HepG2 (cell line): Measurements from ENCODE around the gene JADE2. TPM values are rescaled to one million over a fixed set of nuclear protein-coding genes. Genes with fewer than 3 reads are reported as not detected.
A peak's percentile ranks its signal among the peaks of the same experiment; 100 is the strongest.

Experiments used
- ATAC-seq: fragments of 200-7000 bp; cut with Tn5 transposase; 3 replicates; pipeline ENCODE4 v1.9.1; 2020; ENCODE audit warnings: mild to moderate bottlenecking, moderate library complexity
- BruUV-seq: library from RNA; stranded (reverse); fragments of 400-500 nt; replicated peaks from 2 replicates; lab custom pipeline; 2021; lab: Mats Ljungman, UMichigan
- CTCF ChIA-PET: fragments of 300-600 bp; formaldehyde crosslinking; extraction: SDS; loops from one replicate; lab custom pipeline; 2021; ENCODE audit warnings: low total read pairs, inconsistent platforms, low intra/inter-chr PET ratio; lab: Yijun Ruan, JAX
- POLR2A ChIA-PET: fragments of 350-600 bp; sonication (Branson Sonifier 250); formaldehyde crosslinking; loops from one replicate; lab custom pipeline; 2020; ENCODE audit warnings: antibody characterized with exemption, inconsistent platforms; lab: Yijun Ruan, JAX
- DNase-seq: peaks from one replicate; pipeline ENCODE4 v3.0.0-alpha.2; 2015; ENCODE audit warnings: low spot score
- FAIRE-seq: peaks from 3 replicates; lab custom pipeline; 2011; peaks lifted over from hg19 to GRCh38; lab: Jason Lieb, UNC
- H2AFZ ChIP-seq: one replicate; pipeline ENCODE4 v1.6.1; 2011; ENCODE audit warnings: low read length, inconsistent platforms
- H3K27ac ChIP-seq: fragments of 300-600 bp; 3 replicates; pipeline ENCODE4 v1.8.0; 2011; ENCODE audit warnings: mixed run types, mild to moderate bottlenecking, mixed read lengths, low read length, inconsistent platforms; ENCODE audit not compliant: insufficient read depth; ENCODE audit errors: extremely low read length
- H3K27me3 ChIP-seq, 2 experiments: fragments of 200-600 bp in 1 of 2; 2 replicates in 1 of 2; 3 replicates in 1 of 2; pipeline versions ENCODE4 v1.6.0 to v1.8.0; 2011; ENCODE audit warnings: low read length in 2 of 2, mild to moderate bottlenecking in 2 of 2, moderate library complexity in 2 of 2, inconsistent platforms in 1 of 2; ENCODE audit not compliant: insufficient read depth in 2 of 2, control insufficient read depth in 1 of 2
- H3K36me3 ChIP-seq, 2 experiments: fragments of 200-600 bp in 1 of 2; replicated peaks in 1 of 2; 2 replicates in 1 of 2; 3 replicates in 1 of 2; pipeline versions ENCODE4 v1.5.1 to v1.8.0; 2011; ENCODE audit warnings: low read length in 2 of 2, inconsistent platforms in 1 of 2; ENCODE audit not compliant: insufficient read depth in 2 of 2, control insufficient read depth in 1 of 2
- H3K4me1 ChIP-seq: 2 replicates; pipeline ENCODE4 v1.5.1; 2012; ENCODE audit warnings: low read length, inconsistent platforms; ENCODE audit not compliant: insufficient read depth
- H3K4me2 ChIP-seq: 2 replicates; pipeline ENCODE4 v1.6.0; 2011; ENCODE audit warnings: low read depth, low read length, inconsistent platforms
- H3K4me3 ChIP-seq, 3 experiments: fragments of 200-600 bp in 1 of 3; sonication (generic), shearing (Covaris generic) in 1 of 3; replicated peaks in 1 of 3; 2 replicates each; pipeline ENCODE4 v1.5.1; 2011 to 2016; ENCODE audit warnings: low read length in 3 of 3, inconsistent platforms in 2 of 3, low read depth in 2 of 3, mild to moderate bottlenecking in 2 of 3, control low read depth in 1 of 3, mixed read lengths in 1 of 3; ENCODE audit not compliant: insufficient read depth in 1 of 3
- H3K79me2 ChIP-seq: one replicate; pipeline ENCODE4 v1.6.1; 2011; ENCODE audit warnings: low read length, inconsistent platforms; ENCODE audit not compliant: insufficient read depth
- H3K9ac ChIP-seq: 2 replicates; pipeline ENCODE4 v1.6.0; 2011; ENCODE audit warnings: mild to moderate bottlenecking, low read depth, low read length, inconsistent platforms; ENCODE audit not compliant: insufficient read depth
- H3K9me3 ChIP-seq: 2 replicates; pipeline ENCODE4 v1.5.1; 2012; ENCODE audit warnings: mild to moderate bottlenecking, low read length
- H4K20me1 ChIP-seq: 2 replicates; pipeline ENCODE4 v1.6.0; 2011; ENCODE audit warnings: inconsistent platforms, mild to moderate bottlenecking, low read length, moderate library complexity; ENCODE audit not compliant: insufficient read depth
- CSRNP1 ChIP-seq: sonication (generic); formaldehyde crosslinking; IDR thresholded peaks from 2 replicates; pipeline ENCODE4 v1.8.1; 2023; ENCODE audit warnings: mild to moderate bottlenecking, missing genetic modification reagents
- DR1 ChIP-seq: sonication (generic); formaldehyde crosslinking; IDR thresholded peaks from 2 replicates; pipeline ENCODE4 v1.8.0; 2021; ENCODE audit warnings: mild to moderate bottlenecking, missing genetic modification reagents, inconsistent platforms
- GFI1 ChIP-seq: sonication (generic); formaldehyde crosslinking; IDR thresholded peaks from 2 replicates; pipeline ENCODE4 v1.5.0; 2020; ENCODE audit warnings: missing genetic modification reagents, mild to moderate bottlenecking, borderline replicate concordance
- KLF6 ChIP-seq: IDR thresholded peaks from 2 replicates; pipeline ENCODE4 v1.8.0; 2016; ENCODE audit warnings: missing biosample characterization, missing genetic modification reagents
- MIER3 ChIP-seq: IDR thresholded peaks from 2 replicates; pipeline ENCODE4 v1.6.1; 2016; ENCODE audit warnings: missing compliant biosample characterization, borderline replicate concordance
- MLX ChIP-seq: IDR thresholded peaks from 2 replicates; pipeline ENCODE4 v1.6.1; 2016
- NCOA2 ChIP-seq: sonication (generic); formaldehyde crosslinking; IDR thresholded peaks from 2 replicates; pipeline ENCODE4 v1.8.0; 2022; ENCODE audit warnings: inconsistent platforms
- NFYC ChIP-seq: IDR thresholded peaks from 2 replicates; pipeline ENCODE4 v1.6.1; 2016; ENCODE audit warnings: missing genetic modification reagents, missing compliant biosample characterization
- PHF20 ChIP-seq: sonication (generic); formaldehyde crosslinking; IDR thresholded peaks from 2 replicates; pipeline ENCODE4 v1.5.0; 2020; ENCODE audit warnings: mild to moderate bottlenecking, missing genetic modification reagents
- TCF12 ChIP-seq, 2 experiments: fragments of 450-650 bp in 1 of 2; sonication (generic) in 1 of 2; formaldehyde crosslinking in 1 of 2; IDR thresholded peaks; 2 replicates each; pipeline versions ENCODE4 v1.6.1 to v1.8.0; 2017 to 2022; ENCODE audit warnings: antibody characterized with exemption in 1 of 2, mild to moderate bottlenecking in 1 of 2, missing genetic modification reagents in 1 of 2, moderate library complexity in 1 of 2
- TFDP1 ChIP-seq: IDR thresholded peaks from 2 replicates; pipeline ENCODE4 v1.6.1; 2016; ENCODE audit warnings: missing compliant biosample characterization, missing genetic modification reagents, borderline replicate concordance
- TGIF2 ChIP-seq: IDR thresholded peaks from 2 replicates; pipeline ENCODE4 v1.6.1; 2016; ENCODE audit warnings: control low read depth, missing compliant biosample characterization
- U2AF1 ChIP-seq: fragments of 200-400 bp; formaldehyde crosslinking; optimal IDR thresholded peaks from 2 replicates; pipeline ENCODE3; 2017; ENCODE audit warnings: mild to moderate bottlenecking, low read depth, low read length
- ZNF136 ChIP-seq: sonication (generic); formaldehyde crosslinking; IDR thresholded peaks from 2 replicates; pipeline ENCODE4 v1.8.1; 2022; ENCODE audit warnings: low read depth, mild to moderate bottlenecking, moderate library complexity, missing genetic modification reagents
- ZNF17 ChIP-seq: sonication (generic); formaldehyde crosslinking; IDR thresholded peaks from 2 replicates; pipeline ENCODE4 v1.5.0; 2020; ENCODE audit warnings: mild to moderate bottlenecking, missing genetic modification reagents
- ZNF235 ChIP-seq: sonication (generic); formaldehyde crosslinking; IDR thresholded peaks from 2 replicates; pipeline ENCODE4 v1.8.1; 2023; ENCODE audit warnings: mild to moderate bottlenecking, missing genetic modification reagents, borderline replicate concordance
- ZNF546 ChIP-seq: sonication (generic); formaldehyde crosslinking; conservative IDR thresholded peaks from 2 replicates; pipeline ENCODE4 v1.8.1; 2023; ENCODE audit warnings: mild to moderate bottlenecking, missing genetic modification reagents
- WGBS: methylation state at CpG from one replicate; pipeline ENCODE4 v1.1.6; 2017; ENCODE audit warnings: low lambda C conversion rate; 5-methylcytosine and 5-hydroxymethylcytosine counted together
- in situ Hi-C: cut with HindIII; loops from 2 replicates; pipeline ENCODE4 v1.10.0; 2017; ENCODE audit warnings: low pct_unique_long_range_greater_than_20kb; ENCODE audit not compliant: extremely low pct_ligation_motif_present
- intact Hi-C: fragments of 100-400 bp; cut with micrococcal nuclease; formaldehyde crosslinking; loops from one replicate; pipeline ENCODE4 v1.10.0; 2022; ENCODE audit not compliant: unreplicated experiment
- polyA plus RNA-seq, 8 experiments: library from polyadenylated mRNA; depleted of rRNA in 3 of 8; stranded (reverse) in 7 of 8; unstranded in 1 of 8; fragments of >200 nt; fragmentation: Illumina TruSeq in 4 of 8; extraction: Trizol in 4 of 8; gene quantifications; 2 replicates each; pipeline versions ENCODE4 v1.2.1 to v1.2.3, GENCODE V29; 2011 to 2016; ENCODE audit warnings: low read depth in 4 of 8, missing spikeins in 1 of 8, mixed read lengths in 1 of 8; ENCODE audit not compliant: insufficient read depth in 1 of 8
- total RNA-seq, 5 experiments: library from RNA; depleted of rRNA; stranded (reverse); fragments of >200 nt; fragmentation: Illumina TruSeq; extraction: Trizol; gene quantifications; 2 replicates each; pipeline ENCODE4 v1.2.3, GENCODE V29; 2016; ENCODE audit warnings: low read depth in 1 of 5

The JADE2 gene
- total and polyA plus RNA-seq, 2 of the 13 experiments (the other 11 are each of a cell fraction or from before 2014, with no cell fraction given), result 7.5 to 15.1 TPM

GRCh38 chr5:134503088-134503936, 22.2 kb upstream of the JADE2 start:
- in situ Hi-C loops (no loop called here), intact Hi-C loops (loop anchor here (1.0 kb wide), 1 partner anchor 37 kb away; no protein-coding TSS in a partner anchor)
- Histone ChIP-seq H2AFZ (peak overlapping the region; percentile 65), H3K27ac (peak overlapping the region; percentile 89), H3K27me3 (no peaks in the 10 kb centered on the region; a peak in 1 of 5 replicates), H3K36me3 (no peaks in the 10 kb centered on the region), H3K4me3 (peak overlapping the region; percentile 27 to 62 (median 41)), H3K9ac (peak overlapping the region; percentile 79), H3K9me3 (no peaks in the 10 kb centered on the region), H4K20me1 (no peaks in the 10 kb centered on the region), H3K79me2 (peaks cover 13% of the 10 kb centered on the region), H3K4me2 (peak overlapping the region; percentile 91), H3K4me1 (peaks cover 71% of the 10 kb centered on the region)
- DNase-seq (peak; percentile 93), FAIRE-seq (peak; percentile 85), ATAC-seq (peak; percentile 72)
- POLR2A ChIA-PET, result interaction anchor here (0.6 to 7.2 kb wide), 19 partner anchors 9 to 1478 kb away, joined by 3 to 181 read pairs (median 4); partner anchors contain the start of genes CDKN2AIPNL, JADE2 and UBE2B
- TSS peak; percentile 88 for BruUV-seq
- CTCF ChIA-PET, result no interaction called here
- 0% methylated on average over 4 of the region's 11 CpGs for WGBS
- TF ChIP-seq KLF6 (CRISPR knock-in tag), result 0 out of 2 replicates have a peak, but pooled peaks have one; percentile 42
- TF ChIP-seq NFYC, result no peak; the same call in 1 of the 2 replicates
- TF ChIP-seq ZNF136 (CRISPR knock-in tag), result peak; percentile 56; the same call in 1 of the 2 replicates
- TF ChIP-seq U2AF1, result no peak
- no peak for TF ChIP-seq ZNF235 (CRISPR knock-in tag)
- TF ChIP-seq CSRNP1 (CRISPR knock-in tag), result 0 out of 2 replicates have a peak, but pooled peaks have one; percentile 16
- peak; percentile 72; the same call in 1 of the 2 replicates for TF ChIP-seq GFI1 (CRISPR knock-in tag)
- TF ChIP-seq PHF20, result peak; percentile 62
- TF ChIP-seq ZNF546 (CRISPR knock-in tag), result no peak
- TF ChIP-seq TCF12 (IDR thresholded peaks at IDR 0.05), result no peak
- TF ChIP-seq TCF12 (CRISPR knock-in tag; IDR thresholded peaks at IDR 0.05), result 0 out of 2 replicates have a peak, but pooled peaks have one; percentile 63
- peak; percentile 42; the same call in 1 of the 2 replicates for TF ChIP-seq DR1 (CRISPR knock-in tag)
- peak; percentile 19; the same call in 1 of the 2 replicates for TF ChIP-seq TGIF2 (CRISPR knock-in tag)
- peak; percentile 65 for TF ChIP-seq NCOA2
- TF ChIP-seq TFDP1 (CRISPR knock-in tag), result no peak
- TF ChIP-seq ZNF17 (CRISPR knock-in tag), result no peak
- TF ChIP-seq MIER3 (CRISPR knock-in tag), result peak; percentile 75
- peak; percentile 55; the same call in 1 of the 2 replicates for TF ChIP-seq MLX (CRISPR knock-in tag)
